Transverse colon (tissue), 4 donors: ENCODE measurements around the gene MYOZ3. TPM values are rescaled to one million over a fixed set of nuclear protein-coding genes. Genes with fewer than 3 reads are reported as not detected.

Experiments used
- DNase-seq: peaks from one replicate; pipeline ENCODE4 v3.0.0-alpha.2; 2019
- H3K27ac ChIP-seq, 4 donors: fragments of 200-600 bp; sonication (generic); 2 replicates each; pipeline ENCODE4 v1.5.1; 2016 to 2018; ENCODE audit warnings: inconsistent platforms in 4 of 4
- H3K27me3 ChIP-seq: fragments of 200-600 bp; sonication (generic); 2 replicates; pipeline ENCODE4 v1.5.1; 2017; ENCODE audit warnings: inconsistent platforms
- H3K36me3 ChIP-seq, 4 donors: fragments of 200-600 bp; sonication (generic); 2 replicates each; pipeline ENCODE4 v1.5.1; 2017 to 2019; ENCODE audit warnings: inconsistent platforms in 4 of 4
- H3K4me1 ChIP-seq, 4 donors: fragments of 200-600 bp; sonication (generic); 2 replicates each; pipeline ENCODE4 v1.5.1; 2017 to 2020; ENCODE audit warnings: inconsistent platforms in 4 of 4
- H3K4me3 ChIP-seq, 4 donors: fragments of 200-600 bp; sonication (generic); 1 replicate in 1 of 4; 2 replicates in 3 of 4; pipeline versions ENCODE4 v1.5.1 to v1.6.1; 2017 to 2019; ENCODE audit warnings: inconsistent platforms in 4 of 4
- H3K9me3 ChIP-seq, 2 donors: fragments of 200-600 bp; sonication (generic); 2 replicates each; pipeline ENCODE4 v1.5.1; 2017 to 2019; ENCODE audit warnings: inconsistent platforms in 2 of 2
- EP300 ChIP-seq: sonication (generic); formaldehyde crosslinking; IDR thresholded peaks from one replicate; pipeline ENCODE4 v1.6.1; 2017; ENCODE audit warnings: antibody characterized with exemption, low read depth
- POLR2A ChIP-seq: fragments of 450-650 bp; IDR thresholded peaks from one replicate; pipeline ENCODE4 v1.6.1; 2016; ENCODE audit warnings: antibody characterized with exemption, mild to moderate bottlenecking, moderate library complexity
- POLR2AphosphoS5 ChIP-seq, 3 donors: sonication (generic); formaldehyde crosslinking; IDR thresholded peaks; one replicate each; pipeline ENCODE4 v1.6.1; 2016; ENCODE audit warnings: antibody characterized with exemption in 3 of 3
- WGBS, 2 donors: methylation state at CpG; one replicate each; pipeline ENCODE4 v1.1.5; 2018; ENCODE audit warnings: low coverage in 1 of 2; 5-methylcytosine and 5-hydroxymethylcytosine counted together
- in situ Hi-C, 4 donors: fragments of 200-750 bp; cut with MboI; loops; one replicate each; pipeline versions ENCODE4 v1.15.0 to v1.15.1; 2017; ENCODE audit warnings: low sequenced_read_pairs in 3 of 4, low pct_ligation_motif_present in 1 of 4, low pct_unique_long_range_greater_than_20kb in 1 of 4
- intact Hi-C: fragments of 100-400 bp; cut with DNase I; formaldehyde crosslinking; loops from one replicate; pipeline ENCODE4 v1.15.1; 2023; ENCODE audit warnings: low total_unique reads
- total RNA-seq, 4 donors: library from RNA; depleted of rRNA; stranded (reverse); fragments of >200 nt; gene quantifications; one replicate each; pipeline ENCODE4 v1.1.0, GENCODE V29; 2016
- TF ChIP-seq, protein P1 (sequence below), 5 experiments: fragments of 200-600 bp in 3 of 5; fragments of 450-650 bp in 2 of 5; sonication (generic) in 3 of 5; IDR thresholded peaks; 1 replicate in 2 of 5; 2 replicates in 3 of 5; pipeline ENCODE4 v1.5.1; 2016 to 2017; ENCODE audit warnings: antibody characterized with exemption in 5 of 5, inconsistent platforms in 3 of 5, mild to moderate bottlenecking in 2 of 5, moderate library complexity in 1 of 5

Gene MYOZ3
- total RNA-seq, 4 donors from 2014 or later, result not detected

DNA sequence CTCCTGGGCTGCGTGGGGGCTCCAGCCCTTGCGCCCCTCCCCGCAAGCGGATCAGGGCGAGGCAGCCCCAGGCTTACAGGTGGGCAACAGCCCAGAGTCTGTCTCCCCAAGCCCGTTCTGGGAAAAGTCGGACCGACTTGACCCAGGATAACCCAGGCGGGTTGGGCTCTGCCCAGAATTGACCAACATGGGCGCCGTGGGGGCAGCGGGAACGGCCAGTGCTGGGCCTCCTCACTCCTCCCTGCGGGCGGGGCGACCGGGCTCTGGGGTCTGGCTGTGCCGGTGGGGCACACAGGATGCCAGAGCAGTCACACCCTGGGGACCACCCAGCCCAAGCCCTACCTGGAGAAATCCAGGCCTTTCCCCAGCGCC is 35.9 kb upstream of the MYOZ3 start:
- no peak for DNase-seq
- Histone ChIP-seq H3K9me3 (no peaks in the 10 kb centered on the region), H3K4me1 (peaks cover 6 to 29% (median 28%) of the 10 kb centered on the region in 4 donors), H3K27me3 (no peaks in the 10 kb centered on the region), H3K27ac (peak overlapping the region; percentile 82 to 86 (median 82)), H3K36me3 (no peaks in the 10 kb centered on the region), H3K4me3 (peak overlapping the region; percentile 57 to 89 (median 70))
- intact Hi-C loops, result no loop called here
- no peak for TF ChIP-seq POLR2A
- no peak for TF ChIP-seq EP300
- no peak for TF ChIP-seq POLR2AphosphoS5 (IDR thresholded peaks at IDR 0.05)
- TF ChIP-seq, protein P1, sequence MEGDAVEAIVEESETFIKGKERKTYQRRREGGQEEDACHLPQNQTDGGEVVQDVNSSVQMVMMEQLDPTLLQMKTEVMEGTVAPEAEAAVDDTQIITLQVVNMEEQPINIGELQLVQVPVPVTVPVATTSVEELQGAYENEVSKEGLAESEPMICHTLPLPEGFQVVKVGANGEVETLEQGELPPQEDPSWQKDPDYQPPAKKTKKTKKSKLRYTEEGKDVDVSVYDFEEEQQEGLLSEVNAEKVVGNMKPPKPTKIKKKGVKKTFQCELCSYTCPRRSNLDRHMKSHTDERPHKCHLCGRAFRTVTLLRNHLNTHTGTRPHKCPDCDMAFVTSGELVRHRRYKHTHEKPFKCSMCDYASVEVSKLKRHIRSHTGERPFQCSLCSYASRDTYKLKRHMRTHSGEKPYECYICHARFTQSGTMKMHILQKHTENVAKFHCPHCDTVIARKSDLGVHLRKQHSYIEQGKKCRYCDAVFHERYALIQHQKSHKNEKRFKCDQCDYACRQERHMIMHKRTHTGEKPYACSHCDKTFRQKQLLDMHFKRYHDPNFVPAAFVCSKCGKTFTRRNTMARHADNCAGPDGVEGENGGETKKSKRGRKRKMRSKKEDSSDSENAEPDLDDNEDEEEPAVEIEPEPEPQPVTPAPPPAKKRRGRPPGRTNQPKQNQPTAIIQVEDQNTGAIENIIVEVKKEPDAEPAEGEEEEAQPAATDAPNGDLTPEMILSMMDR (IDR thresholded peaks at IDR 0.05), result no peak
- 23% methylated on average over 5 of the region's 19 CpGs; no CpG with 5 or more reads in 1 of the 2 donors for WGBS, 2 donors
- in situ Hi-C loops, result no loop called here

DNA sequence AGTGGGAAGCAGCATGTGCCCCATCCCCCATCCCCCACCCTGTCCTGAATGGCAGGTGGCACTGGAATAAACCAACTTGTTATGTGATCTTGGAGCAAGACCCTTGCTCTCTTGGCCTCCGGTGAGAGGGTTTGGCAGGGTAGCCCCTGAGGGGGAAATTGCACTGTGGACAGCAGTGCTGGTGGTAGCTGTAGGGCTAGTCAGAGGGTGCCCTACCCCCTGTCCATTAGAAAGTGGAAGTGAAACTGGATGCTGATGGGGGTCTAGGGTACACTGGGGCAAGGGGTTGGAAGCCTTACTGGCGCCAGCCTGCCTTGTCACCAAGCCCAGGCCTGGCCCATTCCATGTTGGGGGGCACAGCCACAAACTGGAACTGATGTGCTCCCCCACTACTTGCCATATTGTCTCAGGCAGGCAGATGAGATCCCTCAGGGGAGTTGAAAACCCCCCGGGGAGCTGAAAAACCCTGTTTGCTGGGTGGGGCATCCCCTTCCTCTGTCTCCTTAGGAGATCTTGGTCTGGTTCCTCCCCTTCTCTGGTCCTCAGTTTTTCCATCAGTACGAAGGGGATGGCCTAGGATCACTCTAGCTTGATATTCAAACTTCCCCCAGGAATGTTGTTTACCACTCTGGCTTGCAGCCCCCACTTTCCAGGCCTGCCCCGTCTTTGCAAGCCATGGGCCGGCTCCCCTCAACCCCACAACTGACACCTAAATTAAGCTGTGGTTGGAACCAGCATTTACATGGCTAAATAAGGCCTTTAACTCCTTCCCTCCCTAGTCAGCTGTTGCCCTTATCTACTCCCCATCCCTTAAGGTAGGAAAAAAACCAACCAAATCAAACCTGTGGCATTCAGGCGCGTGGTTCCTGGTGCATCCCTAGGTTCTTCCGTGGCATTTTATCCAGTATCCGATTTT is 35.0 kb upstream of the MYOZ3 start:
- 49 to 65% methylated on average over 4 to 10 of the region's 10 CpGs for WGBS, 2 donors
- no peak for DNase-seq
- intact Hi-C loops, result no loop called here

DNA sequence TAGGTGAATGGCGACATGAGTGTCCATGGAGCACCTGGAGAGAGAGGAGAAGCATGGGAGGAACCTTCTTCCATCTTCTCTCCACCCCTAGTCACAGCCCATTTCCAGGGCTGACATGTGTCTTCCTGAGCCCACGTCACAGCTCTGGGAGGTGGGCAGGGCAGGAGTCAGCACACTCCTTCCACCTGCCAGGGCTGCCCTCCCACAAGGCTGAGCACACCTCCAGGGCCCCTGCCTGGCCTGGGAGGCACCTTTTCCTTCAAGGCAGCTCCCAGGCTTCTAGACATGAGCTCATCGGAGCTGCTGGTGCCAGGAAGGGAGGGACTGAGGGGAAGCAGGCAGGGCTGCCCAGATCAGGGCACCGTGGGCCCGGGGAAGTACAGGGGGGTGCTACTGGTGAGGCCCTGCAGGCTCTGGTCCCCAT is 34.2 kb upstream of the MYOZ3 start:
- Histone ChIP-seq H3K27ac (peak overlapping the region; percentile 82 to 86 (median 82)), H3K27me3 (no peaks in the 10 kb centered on the region), H3K9me3 (no peaks in the 10 kb centered on the region), H3K4me1 (peaks cover 6 to 29% (median 28%) of the 10 kb centered on the region in 4 donors), H3K4me3 (peak overlapping the region in 2 of 4 donors; percentile 68 to 72), H3K36me3 (no peaks in the 10 kb centered on the region)
- TF ChIP-seq POLR2A (no peak), POLR2AphosphoS5 (IDR thresholded peaks at IDR 0.05) (peak in 1 of 3 donors; percentile 9), EP300 (no peak)
- TF ChIP-seq, protein P1 (IDR thresholded peaks at IDR 0.05), result no peak
- WGBS, 2 donors, result 38% methylated on average over 5 of the region's 5 CpGs; no CpG with 5 or more reads in 1 of the 2 donors
- DNase-seq, result peak; percentile 41
- in situ Hi-C loops (no loop called here), intact Hi-C loops (no loop called here)

More for the DNA sequence above, 35.0 kb upstream of the MYOZ3 start:
- TF ChIP-seq POLR2AphosphoS5 (IDR thresholded peaks at IDR 0.05), result no peak
- TF ChIP-seq EP300, result no peak
- no peak for TF ChIP-seq POLR2A
- TF ChIP-seq, protein P1 (IDR thresholded peaks at IDR 0.05), result no peak
- in situ Hi-C loops, result no loop called here
- Histone ChIP-seq H3K9me3 (no peaks in the 10 kb centered on the region), H3K27me3 (no peaks in the 10 kb centered on the region), H3K36me3 (no peaks in the 10 kb centered on the region), H3K4me3 (peak overlapping the region; percentile 57 to 89 (median 70)), H3K27ac (peak overlapping the region; percentile 82 to 86 (median 82)), H3K4me1 (peaks cover 6 to 29% (median 28%) of the 10 kb centered on the region in 4 donors)

DNA sequence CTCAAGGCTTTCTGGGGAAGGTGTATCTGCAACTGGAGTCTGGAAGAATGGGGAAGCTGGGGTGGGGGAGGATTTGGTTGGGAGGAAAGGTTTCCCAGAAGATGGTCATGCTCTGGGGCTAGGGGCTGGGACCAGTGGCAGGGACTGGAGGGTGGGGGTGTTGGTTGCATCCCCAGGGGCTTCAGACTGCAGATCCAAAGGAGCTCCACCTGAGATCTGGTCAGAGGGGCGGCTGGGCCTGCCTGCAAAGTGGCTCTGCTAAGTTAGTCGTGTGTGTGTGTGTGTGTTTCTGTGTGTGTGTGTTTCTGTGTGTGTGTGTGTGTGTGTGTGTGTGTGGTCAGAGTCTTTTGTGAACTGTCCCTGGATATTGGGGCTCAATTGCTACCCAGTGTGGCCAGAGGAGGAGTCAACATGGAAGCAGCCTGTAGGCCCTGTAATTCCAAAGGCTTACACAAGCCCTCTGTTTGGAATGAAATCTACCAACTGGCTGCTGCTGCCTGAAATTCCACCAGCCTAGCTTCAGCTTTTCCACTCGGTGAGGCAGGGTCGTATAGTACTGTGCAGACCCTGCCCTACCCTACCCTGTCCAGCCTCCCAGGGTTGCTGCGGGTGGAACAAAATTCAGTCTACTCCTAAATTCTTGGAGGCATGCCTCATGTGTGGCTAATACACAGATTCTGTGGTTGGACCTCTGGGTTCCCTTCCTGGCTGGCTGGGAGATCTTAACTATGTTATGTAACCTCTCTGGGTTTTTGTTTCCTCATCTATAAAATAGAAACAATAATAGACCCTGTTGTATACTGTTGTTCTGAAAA is 33.1 kb upstream of the MYOZ3 start:
- Histone ChIP-seq H3K4me3 (no peak overlapping the region), H3K27me3 (no peaks in the 10 kb centered on the region), H3K4me1 (peaks cover 6 to 34% (median 28%) of the 10 kb centered on the region in 4 donors), H3K9me3 (no peaks in the 10 kb centered on the region), H3K36me3 (no peaks in the 10 kb centered on the region), H3K27ac (peak overlapping the region; percentile 82 to 86 (median 82))
- no peak for DNase-seq
- WGBS, 2 donors, result 72 to 80% methylated on average over 1 to 5 of the region's 5 CpGs
- in situ Hi-C loops (no loop called here), intact Hi-C loops (no loop called here)
- TF ChIP-seq, protein P1 (IDR thresholded peaks at IDR 0.05), result no peak
- no peak for TF ChIP-seq POLR2AphosphoS5 (IDR thresholded peaks at IDR 0.05)
- TF ChIP-seq POLR2A, result no peak
- no peak for TF ChIP-seq EP300
